GM12878 (cell line): ENCODE results near the gene MSH5. TPM values are rescaled to one million over a fixed set of nuclear protein-coding genes. Genes with fewer than 3 reads are reported as not detected.

Experiments
- ATAC-seq: fragments of 200-7000 bp; cut with Tn5 transposase; 3 replicates; pipeline ENCODE4 v1.9.1; 2020; ENCODE audit warnings: mild to moderate bottlenecking, moderate library complexity
- BruUV-seq: library from RNA; stranded (reverse); fragments of 400-500 nt; replicated peaks from 2 replicates; lab custom pipeline; 2021; lab: Mats Ljungman, UMichigan
- CTCF ChIA-PET: fragments of 300-600 bp; sonication (Branson Sonifier 250); formaldehyde crosslinking; extraction: SDS; loops from one replicate; lab custom pipeline; 2021; ENCODE audit warnings: inconsistent platforms; lab: Yijun Ruan, JAX
- POLR2A ChIA-PET: fragments of 350-600 bp; formaldehyde crosslinking; extraction: SDS; loops from one replicate; lab custom pipeline; 2021; ENCODE audit warnings: inconsistent platforms; lab: Charles Lee
- RAD21 ChIA-PET: fragments of 300-600 bp; sonication (Branson Sonifier 250); formaldehyde crosslinking; loops from one replicate; lab custom pipeline; 2023; ENCODE audit warnings: antibody characterized with exemption; ENCODE audit not compliant: unreplicated experiment; lab: Charles Lee
- SMC1A ChIA-PET: fragments of 300-600 bp; sonication (Branson Sonifier 250); formaldehyde crosslinking; loops from one replicate; lab custom pipeline; 2023; ENCODE audit not compliant: unreplicated experiment, uncharacterized antibody; lab: Charles Lee
- DNase-seq: peaks from one replicate; pipeline ENCODE4 v3.0.0-alpha.2; 2011; ENCODE audit warnings: low read depth, low spot score
- FAIRE-seq: peaks from 3 replicates; lab custom pipeline; 2011; peaks lifted over from hg19 to GRCh38; lab: Jason Lieb, UNC
- H2AFZ ChIP-seq: 2 replicates; pipeline ENCODE4 v1.6.0; 2011; ENCODE audit warnings: low read depth, low read length, control low read depth; ENCODE audit not compliant: control insufficient read depth
- H3K27ac ChIP-seq: 2 replicates; pipeline ENCODE4 v1.5.1; 2011; ENCODE audit warnings: control low read depth; ENCODE audit not compliant: control insufficient read depth, insufficient read depth
- H3K27me3 ChIP-seq, 2 experiments: replicated peaks in 1 of 2; 2 replicates each; pipeline versions ENCODE4 v1.6.0 to v1.6.1; 2011; ENCODE audit warnings: low read length in 1 of 2; ENCODE audit not compliant: control insufficient read depth in 2 of 2, insufficient read depth in 2 of 2
- H3K36me3 ChIP-seq, 2 experiments: 2 replicates each; pipeline ENCODE4 v1.5.1; 2011; ENCODE audit warnings: low read length in 1 of 2; ENCODE audit not compliant: control insufficient read depth in 2 of 2, insufficient read depth in 2 of 2
- H3K4me1 ChIP-seq: 2 replicates; pipeline ENCODE4 v1.6.1; 2011; ENCODE audit warnings: mild to moderate bottlenecking, low read length, moderate library complexity, mixed read lengths; ENCODE audit not compliant: control insufficient read depth, insufficient read depth
- H3K4me2 ChIP-seq: 2 replicates; pipeline ENCODE4 v1.6.0; 2011; ENCODE audit warnings: control low read depth; ENCODE audit not compliant: control insufficient read depth, insufficient read depth
- H3K4me3 ChIP-seq: fragments of 200-600 bp; sonication (generic); 2 replicates; pipeline ENCODE4 v1.5.1; 2016
- H3K79me2 ChIP-seq: 2 replicates; pipeline ENCODE4 v1.6.0; 2011; ENCODE audit warnings: low read length; ENCODE audit not compliant: control insufficient read depth, insufficient read depth
- H3K9ac ChIP-seq: 2 replicates; pipeline ENCODE4 v1.8.0; 2011; ENCODE audit warnings: low read length, control low read depth, mixed read lengths; ENCODE audit not compliant: control insufficient read depth, insufficient read depth
- H3K9me3 ChIP-seq: replicated peaks from 3 replicates; pipeline ENCODE4 v1.5.1; 2011; ENCODE audit warnings: mild to moderate bottlenecking, low read length; ENCODE audit not compliant: control insufficient read depth, insufficient read depth
- H4K20me1 ChIP-seq: 2 replicates; pipeline ENCODE4 v1.6.0; 2011; ENCODE audit not compliant: control insufficient read depth, insufficient read depth
- BHLHE40 ChIP-seq, 2 experiments: fragments of 450-650 bp in 1 of 2; IDR thresholded peaks; 2 replicates each; pipeline ENCODE4 v1.6.1; 2011 to 2017; ENCODE audit warnings: low read depth in 2 of 2, borderline replicate concordance in 1 of 2, improper control_type of control experiment in 1 of 2, low read length in 1 of 2, mild to moderate bottlenecking in 1 of 2
- BRCA1 ChIP-seq: IDR thresholded peaks from 2 replicates; pipeline ENCODE4 v1.6.1; 2011; ENCODE audit warnings: low read depth, low read length, improper control_type of control experiment
- CREB1 ChIP-seq: IDR thresholded peaks from 2 replicates; pipeline ENCODE4 v1.6.1; 2012; ENCODE audit warnings: low read depth, mild to moderate bottlenecking, inconsistent platforms
- FOXK2 ChIP-seq: fragments of 450-650 bp; IDR thresholded peaks from 2 replicates; pipeline ENCODE4 v1.6.1; 2017; ENCODE audit warnings: mild to moderate bottlenecking, moderate library complexity
- JUND ChIP-seq: IDR thresholded peaks from 2 replicates; pipeline ENCODE4 v1.6.1; 2012; ENCODE audit warnings: low read depth, mild to moderate bottlenecking, low read length, improper control_type of control experiment, moderate library complexity
- KLF5 ChIP-seq: fragments of 450-650 bp; IDR thresholded peaks from 2 replicates; pipeline ENCODE4 v1.6.1; 2014; ENCODE audit warnings: mild to moderate bottlenecking; ENCODE audit not compliant: partially characterized antibody
- MEF2A ChIP-seq: IDR thresholded peaks from 2 replicates; pipeline ENCODE4 v1.6.1; 2011; ENCODE audit warnings: low read depth, mild to moderate bottlenecking, low read length, moderate library complexity; ENCODE audit not compliant: insufficient read depth
- MXI1 ChIP-seq: fragments of 150-350 bp; IDR thresholded peaks from 2 replicates; pipeline ENCODE4 v1.6.1; 2011; ENCODE audit warnings: low read depth, mild to moderate bottlenecking, inconsistent platforms, low read length, improper control_type of control experiment
- NR2F1 ChIP-seq: fragments of 450-650 bp; conservative IDR thresholded peaks from 2 replicates; pipeline ENCODE4 v1.6.1; 2017; ENCODE audit warnings: mild to moderate bottlenecking
- POLR2AphosphoS5 ChIP-seq: IDR thresholded peaks from 2 replicates; pipeline ENCODE4 v1.6.1; 2011; ENCODE audit warnings: mild to moderate bottlenecking, low read length, inconsistent platforms
- POU2F2 ChIP-seq: IDR thresholded peaks from 3 replicates; pipeline ENCODE4 v1.6.1; 2011; ENCODE audit warnings: low read depth, mild to moderate bottlenecking, low read length, borderline replicate concordance
- RAD51 ChIP-seq: fragments of 450-650 bp; IDR thresholded peaks from 2 replicates; pipeline ENCODE4 v1.6.1; 2016; ENCODE audit warnings: moderate library complexity, mild to moderate bottlenecking, inconsistent platforms
- SREBF1 ChIP-seq: IDR thresholded peaks from 2 replicates; pipeline ENCODE4 v1.6.1; 2012; ENCODE audit warnings: mild to moderate bottlenecking, low read length
- TAF1 ChIP-seq: IDR thresholded peaks from 2 replicates; pipeline ENCODE4 v1.6.1; 2011; ENCODE audit warnings: mild to moderate bottlenecking, low read depth, low read length, borderline replicate concordance
- ZNF217 ChIP-seq: fragments of 450-650 bp; IDR thresholded peaks from 2 replicates; pipeline ENCODE4 v1.6.1; 2017; ENCODE audit warnings: antibody characterized with exemption, mild to moderate bottlenecking
- WGBS: methylation state at CpG from one replicate; pipeline ENCODE4 v1.1.6; 2016; ENCODE audit warnings: low lambda C conversion rate; ENCODE audit not compliant: insufficient replicate concordance, insufficient coverage; ENCODE audit errors: missing lambda C conversion rate; 5-methylcytosine and 5-hydroxymethylcytosine counted together
- in situ Hi-C: fragments of 300-500 bp; cut with MboI; formaldehyde crosslinking; loops from 9 replicates; pipeline ENCODE4 v1.14.3; 2018; ENCODE audit warnings: mixed read lengths
- intact Hi-C: fragments of 100-400 bp; cut with micrococcal nuclease; formaldehyde crosslinking; loops from one replicate; pipeline ENCODE4 v1.14.2; 2022; ENCODE audit not compliant: unreplicated experiment
- polyA plus RNA-seq, 11 experiments: library from polyadenylated mRNA; depleted of rRNA in 4 of 11; unstranded in 6 of 11; stranded (reverse) in 5 of 11; fragments of >200 nt; fragmentation: Nextera tagmentation in 4 of 11; fragmentation: Illumina TruSeq in 1 of 11; extraction: Ambion mirVana in 4 of 11; extraction: Trizol in 1 of 11; gene quantifications; 1 replicate in 1 of 11; 2 replicates in 10 of 11; pipeline versions ENCODE4 v1.2.1 to v1.2.3, GENCODE V29; 2011 to 2016; ENCODE audit warnings: inconsistent platforms in 2 of 11, missing spikeins in 2 of 11, low read depth in 1 of 11
- total RNA-seq, 4 experiments: library from RNA; depleted of rRNA in 3 of 4; stranded (reverse); fragments of >200 nt in 3 of 4; fragmentation: Illumina TruSeq in 1 of 4; extraction: Trizol in 1 of 4; gene quantifications; 2 replicates each; pipeline versions ENCODE4 v1.2.1 to v1.2.3, GENCODE V29; 2013 to 2021
- TF ChIP-seq, protein P1 (sequence below): fragments of 450-650 bp; IDR thresholded peaks from 2 replicates; pipeline ENCODE4 v1.6.1; 2014; ENCODE audit warnings: mild to moderate bottlenecking
- TF ChIP-seq, protein P2 (sequence below): fragments of 450-650 bp; IDR thresholded peaks from 2 replicates; pipeline ENCODE4 v1.6.1; 2017; ENCODE audit warnings: mild to moderate bottlenecking, low read depth, inconsistent platforms; ENCODE audit not compliant: poor library complexity, severe bottlenecking
- TF ChIP-seq, protein P3 (sequence below): fragments of 450-650 bp; IDR thresholded peaks from 2 replicates; pipeline ENCODE4 v1.6.1; 2017; ENCODE audit warnings: borderline replicate concordance

The MSH5 gene
- total and polyA plus RNA-seq, 10 of the 15 experiments (the other 5 are each of a cell fraction or from before 2014, with no cell fraction given) = 9.1 to 52.7 (median 30.0) TPM

DNA sequence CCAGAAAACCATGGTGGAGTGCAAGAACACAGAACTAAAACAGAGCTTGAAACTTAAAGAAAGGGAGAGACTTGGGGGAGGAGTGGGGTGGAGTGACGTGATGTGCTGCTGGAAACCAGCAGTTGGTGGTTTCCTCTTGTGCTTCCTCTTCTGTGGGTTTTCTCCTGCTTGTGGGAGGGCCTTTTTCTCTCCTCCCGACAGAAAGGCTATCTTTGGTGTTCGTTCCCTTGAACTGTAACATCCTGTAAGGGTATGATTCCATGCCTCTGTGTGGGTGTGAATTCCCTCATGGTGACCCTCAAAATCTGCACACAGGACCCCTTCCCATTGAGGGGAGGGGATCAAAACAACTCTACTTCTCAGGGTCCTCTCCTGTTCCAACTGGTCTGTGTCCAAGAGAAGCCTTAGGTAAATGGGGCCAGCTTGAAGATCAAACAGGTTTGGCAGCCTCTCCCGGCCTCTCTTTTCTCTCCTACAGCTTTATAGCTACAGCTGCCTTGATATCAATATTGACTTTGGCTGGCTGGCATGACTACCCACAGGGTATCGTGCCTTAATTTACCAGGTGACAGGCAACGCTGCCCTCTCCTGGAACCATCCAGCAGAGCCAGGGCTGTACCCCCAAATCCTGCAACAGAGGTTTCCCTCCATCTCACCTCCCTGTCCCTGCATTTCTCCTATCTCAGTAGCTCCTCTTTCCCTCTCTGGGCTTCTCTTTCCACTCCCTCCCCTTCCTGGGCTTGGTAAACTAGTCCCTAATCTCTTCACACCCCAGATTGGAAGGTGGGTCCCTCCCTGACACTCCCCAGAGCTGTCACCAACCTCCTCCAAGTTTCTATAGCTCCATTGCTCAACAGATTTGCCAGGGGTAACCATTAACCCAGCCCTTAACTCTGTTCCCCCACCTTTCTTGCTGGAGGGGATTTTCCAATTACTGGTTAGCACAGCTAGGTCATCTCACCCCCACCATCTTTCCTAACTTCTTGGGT is 1.5 kb upstream of the MSH5 start:
- DNase-seq = peak; percentile 75
- H3K36me3 ChIP-seq = peaks cover 6 to 8% of the 10 kb centered on the region in 2 experiments; a peak in 3 of 4 replicates
- in situ Hi-C loops (no loop called here), intact Hi-C loops (loop anchor here (2.0 to 5.0 kb wide), 4 partner anchors 35 to 195 kb away; partner anchors contain the start of genes ABHD16A, CSNK2B, DDX39B and HSPA1B)
- RAD21 ChIA-PET = interaction anchor here (0.6 to 6.0 kb wide), 24 partner anchors 8 to 242 kb away, joined by 3 to 53 read pairs (median 6); partner anchors contain the start of genes ABHD16A, AIF1, DDAH2 and DDX39B
- peak overlapping the region; percentile 98 for H3K9ac ChIP-seq
- POLR2A ChIA-PET = interaction anchor here (0.7 to 9.7 kb wide), 28 partner anchors 9 to 438 kb away, joined by 3 to 158 read pairs (median 6); partner anchors contain the start of genes ABHD16A, BAG6, C6orf47 and DDAH2
- WGBS = 0% methylated on average over 6 of the region's 6 CpGs
- no peaks in the 10 kb centered on the region for H3K27me3 ChIP-seq
- peak overlapping the region; percentile 99 for H3K27ac ChIP-seq
- peak overlapping the region; percentile 50 for H2AFZ ChIP-seq
- H3K9me3 ChIP-seq = no peaks in the 10 kb centered on the region
- peak overlapping the region; percentile 100 for H3K4me3 ChIP-seq
- peak; percentile 49 for FAIRE-seq
- CTCF ChIA-PET = interaction anchor here (0.6 to 15.8 kb wide), 30 partner anchors 9 to 240 kb away, joined by 3 to 208 read pairs (median 3); partner anchors contain the start of genes ABHD16A, AIF1, ATP6V1G2 and DDAH2
- ATAC-seq = peak; percentile 30
- BruUV-seq = no TSS peak
- H4K20me1 ChIP-seq = 0 out of 2 replicates have a peak, but pooled peaks cover 4% of the 10 kb centered on the region
- SMC1A ChIA-PET = interaction anchor here (0.6 to 6.3 kb wide), 33 partner anchors 10 to 398 kb away, joined by 3 to 45 read pairs (median 5); partner anchors contain the start of genes ABHD16A, DDAH2, GPANK1 and HSPA1A
- H3K79me2 ChIP-seq = peaks cover 48% of the 10 kb centered on the region
- peaks cover 28% of the 10 kb centered on the region for H3K4me1 ChIP-seq
- peak overlapping the region; percentile 73 for H3K4me2 ChIP-seq
- TF ChIP-seq ZNF217 (no peak), BHLHE40 (IDR thresholded peaks at IDR 0.05; ENCODE audit: borderline replicate concordance in 1 of 2, low read depth in 2 of 2, low read length in 1 of 2) (peak; percentile 20 to 54; a peak in 1 of 4 replicates), JUND (no peak), NR2F1 (no peak), POU2F2 (no peak), MEF2A (0 out of 2 replicates have a peak, but pooled peaks have one; percentile 40), KLF5 (no peak), TAF1 (no peak), CREB1 (no peak), POLR2AphosphoS5 (peak; percentile 60), MXI1 (no peak; the same call in 1 of the 2 replicates), SREBF1 (no peak), FOXK2 (no peak), RAD51 (no peak; the same call in 1 of the 2 replicates), BRCA1 (no peak)
- TF ChIP-seq, protein P1, sequence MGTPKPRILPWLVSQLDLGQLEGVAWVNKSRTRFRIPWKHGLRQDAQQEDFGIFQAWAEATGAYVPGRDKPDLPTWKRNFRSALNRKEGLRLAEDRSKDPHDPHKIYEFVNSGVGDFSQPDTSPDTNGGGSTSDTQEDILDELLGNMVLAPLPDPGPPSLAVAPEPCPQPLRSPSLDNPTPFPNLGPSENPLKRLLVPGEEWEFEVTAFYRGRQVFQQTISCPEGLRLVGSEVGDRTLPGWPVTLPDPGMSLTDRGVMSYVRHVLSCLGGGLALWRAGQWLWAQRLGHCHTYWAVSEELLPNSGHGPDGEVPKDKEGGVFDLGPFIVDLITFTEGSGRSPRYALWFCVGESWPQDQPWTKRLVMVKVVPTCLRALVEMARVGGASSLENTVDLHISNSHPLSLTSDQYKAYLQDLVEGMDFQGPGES = no peak
- TF ChIP-seq, protein P2, sequence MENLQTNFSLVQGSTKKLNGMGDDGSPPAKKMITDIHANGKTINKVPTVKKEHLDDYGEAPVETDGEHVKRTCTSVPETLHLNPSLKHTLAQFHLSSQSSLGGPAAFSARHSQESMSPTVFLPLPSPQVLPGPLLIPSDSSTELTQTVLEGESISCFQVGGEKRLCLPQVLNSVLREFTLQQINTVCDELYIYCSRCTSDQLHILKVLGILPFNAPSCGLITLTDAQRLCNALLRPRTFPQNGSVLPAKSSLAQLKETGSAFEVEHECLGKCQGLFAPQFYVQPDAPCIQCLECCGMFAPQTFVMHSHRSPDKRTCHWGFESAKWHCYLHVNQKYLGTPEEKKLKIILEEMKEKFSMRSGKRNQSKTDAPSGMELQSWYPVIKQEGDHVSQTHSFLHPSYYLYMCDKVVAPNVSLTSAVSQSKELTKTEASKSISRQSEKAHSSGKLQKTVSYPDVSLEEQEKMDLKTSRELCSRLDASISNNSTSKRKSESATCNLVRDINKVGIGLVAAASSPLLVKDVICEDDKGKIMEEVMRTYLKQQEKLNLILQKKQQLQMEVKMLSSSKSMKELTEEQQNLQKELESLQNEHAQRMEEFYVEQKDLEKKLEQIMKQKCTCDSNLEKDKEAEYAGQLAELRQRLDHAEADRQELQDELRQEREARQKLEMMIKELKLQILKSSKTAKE = peak; percentile 46
- TF ChIP-seq, protein P3, sequence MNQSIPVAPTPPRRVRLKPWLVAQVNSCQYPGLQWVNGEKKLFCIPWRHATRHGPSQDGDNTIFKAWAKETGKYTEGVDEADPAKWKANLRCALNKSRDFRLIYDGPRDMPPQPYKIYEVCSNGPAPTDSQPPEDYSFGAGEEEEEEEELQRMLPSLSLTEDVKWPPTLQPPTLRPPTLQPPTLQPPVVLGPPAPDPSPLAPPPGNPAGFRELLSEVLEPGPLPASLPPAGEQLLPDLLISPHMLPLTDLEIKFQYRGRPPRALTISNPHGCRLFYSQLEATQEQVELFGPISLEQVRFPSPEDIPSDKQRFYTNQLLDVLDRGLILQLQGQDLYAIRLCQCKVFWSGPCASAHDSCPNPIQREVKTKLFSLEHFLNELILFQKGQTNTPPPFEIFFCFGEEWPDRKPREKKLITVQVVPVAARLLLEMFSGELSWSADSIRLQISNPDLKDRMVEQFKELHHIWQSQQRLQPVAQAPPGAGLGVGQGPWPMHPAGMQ = no peak; the same call in 1 of the 2 replicates
